DMS53 treated with DMSO at 0.1 percent for 48 hours (cell line): ENCODE measurements around the gene JMJD1C.

Experiments used
- DNase-seq: peaks from one replicate; lab custom pipeline; 2025; ENCODE audit not compliant: unreplicated experiment; lab: John Stamatoyannopoulos, UW

The JMJD1C gene

GRCh38 chr10:63229161-63229560 lies 236.6 kb downstream of the JMJD1C start:
- no peak for DNase-seq

- no peak for DNase-seq
These were observed 237.5 kb downstream of the JMJD1C start for GRCh38 chr10:63228237-63228636.

GRCh38 chr10:63227207-63227895 lies 238.4 kb downstream of the JMJD1C start:
- DNase-seq = no peak

GRCh38 chr10:63224241-63224640 lies 241.5 kb downstream of the JMJD1C start:
- no peak for DNase-seq

GRCh38 chr10:63221950-63222349 lies 243.8 kb downstream of the JMJD1C start:
- no peak for DNase-seq

- no peak for DNase-seq
These were observed 246.0 kb downstream of the JMJD1C start for GRCh38 chr10:63219749-63220148.

GRCh38 chr10:63217120-63217605 lies 248.6 kb downstream of the JMJD1C start:
- peak; percentile 65 for DNase-seq

GRCh38 chr10:63214571-63214970 lies 251.2 kb downstream of the JMJD1C start:
- no peak for DNase-seq

- DNase-seq = no peak
These were observed 252.3 kb downstream of the JMJD1C start for GRCh38 chr10:63213489-63213888.

- DNase-seq = no peak
These were observed 255.1 kb downstream of the JMJD1C start for GRCh38 chr10:63210611-63211196.

GRCh38 chr10:63209705-63210104 lies 256.1 kb downstream of the JMJD1C start:
- DNase-seq = no peak

- DNase-seq = no peak
These were observed 256.8 kb downstream of the JMJD1C start for GRCh38 chr10:63208986-63209385.

- DNase-seq = no peak
These were observed 258.6 kb downstream of the JMJD1C start for GRCh38 chr10:63206997-63207811.

GRCh38 chr10:63206576-63206975 lies 259.2 kb downstream of the JMJD1C start:
- no peak for DNase-seq

- DNase-seq = no peak
These were observed 260.4 kb downstream of the JMJD1C start for GRCh38 chr10:63205421-63205820.

- no peak for DNase-seq
These were observed 260.9 kb downstream of the JMJD1C start for GRCh38 chr10:63204667-63205391.

GRCh38 chr10:63201118-63201517 lies 264.7 kb downstream of the JMJD1C start:
- DNase-seq = no peak

- no peak for DNase-seq
These were observed 265.3 kb downstream of the JMJD1C start for GRCh38 chr10:63200431-63200830.

- DNase-seq = no peak
These were observed 266.1 kb downstream of the JMJD1C start for GRCh38 chr10:63199716-63200115.

GRCh38 chr10:63197344-63198092 lies 268.3 kb downstream of the JMJD1C start:
- no peak for DNase-seq

- DNase-seq = no peak
These were observed 273.0 kb downstream of the JMJD1C start for GRCh38 chr10:63192826-63193225.
